ENCODE measurements around the gene SOHLH1.

- TF ChIP-seq EZH2 (IDR thresholded peaks at IDR 0.05; ENCODE audit: insufficient read depth, poor library complexity, severe bottlenecking) (no peak), EZH2phosphoT487 (IDR thresholded peaks at IDR 0.05; ENCODE audit: insufficient read depth, low read depth) (no peak)
These were observed 4.9 kb downstream of the SOHLH1 start for GRCh38 chr9:135694414-135694813.

Measured in GM23248 (cell line).